ENCODE data around the gene APC2. TPM values are rescaled to one million over a fixed set of nuclear protein-coding genes. Genes with fewer than 3 reads are reported as not detected.

Gene APC2, protein sequence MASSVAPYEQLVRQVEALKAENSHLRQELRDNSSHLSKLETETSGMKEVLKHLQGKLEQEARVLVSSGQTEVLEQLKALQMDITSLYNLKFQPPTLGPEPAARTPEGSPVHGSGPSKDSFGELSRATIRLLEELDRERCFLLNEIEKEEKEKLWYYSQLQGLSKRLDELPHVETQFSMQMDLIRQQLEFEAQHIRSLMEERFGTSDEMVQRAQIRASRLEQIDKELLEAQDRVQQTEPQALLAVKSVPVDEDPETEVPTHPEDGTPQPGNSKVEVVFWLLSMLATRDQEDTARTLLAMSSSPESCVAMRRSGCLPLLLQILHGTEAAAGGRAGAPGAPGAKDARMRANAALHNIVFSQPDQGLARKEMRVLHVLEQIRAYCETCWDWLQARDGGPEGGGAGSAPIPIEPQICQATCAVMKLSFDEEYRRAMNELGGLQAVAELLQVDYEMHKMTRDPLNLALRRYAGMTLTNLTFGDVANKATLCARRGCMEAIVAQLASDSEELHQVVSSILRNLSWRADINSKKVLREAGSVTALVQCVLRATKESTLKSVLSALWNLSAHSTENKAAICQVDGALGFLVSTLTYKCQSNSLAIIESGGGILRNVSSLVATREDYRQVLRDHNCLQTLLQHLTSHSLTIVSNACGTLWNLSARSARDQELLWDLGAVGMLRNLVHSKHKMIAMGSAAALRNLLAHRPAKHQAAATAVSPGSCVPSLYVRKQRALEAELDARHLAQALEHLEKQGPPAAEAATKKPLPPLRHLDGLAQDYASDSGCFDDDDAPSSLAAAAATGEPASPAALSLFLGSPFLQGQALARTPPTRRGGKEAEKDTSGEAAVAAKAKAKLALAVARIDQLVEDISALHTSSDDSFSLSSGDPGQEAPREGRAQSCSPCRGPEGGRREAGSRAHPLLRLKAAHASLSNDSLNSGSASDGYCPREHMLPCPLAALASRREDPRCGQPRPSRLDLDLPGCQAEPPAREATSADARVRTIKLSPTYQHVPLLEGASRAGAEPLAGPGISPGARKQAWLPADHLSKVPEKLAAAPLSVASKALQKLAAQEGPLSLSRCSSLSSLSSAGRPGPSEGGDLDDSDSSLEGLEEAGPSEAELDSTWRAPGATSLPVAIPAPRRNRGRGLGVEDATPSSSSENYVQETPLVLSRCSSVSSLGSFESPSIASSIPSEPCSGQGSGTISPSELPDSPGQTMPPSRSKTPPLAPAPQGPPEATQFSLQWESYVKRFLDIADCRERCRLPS (N-terminal part only)
- total RNA-seq (2014; rRNA removed; shearing (Covaris generic)) (0.23 and 0.57 TPM in 2 replicates), total RNA-seq (2022) (2.4 and 5.5 TPM in 2 replicates), Bru-seq, nascent RNA (percentile 19 among the genes with signal in this experiment), BruChase-seq, experiment 1, labeled RNA remaining after a 6-hour chase (percentile 26 among the genes with signal in this experiment), BruChase-seq, experiment 2, labeled RNA remaining after a 2-hour chase (percentile 28 among the genes with signal in this experiment)
- long read RNA-seq, partial matches to known transcripts: 0 of 5 reads
- long read RNA-seq, other reads (novel, unspliced or antisense): 5 of 5 reads

DNA sequence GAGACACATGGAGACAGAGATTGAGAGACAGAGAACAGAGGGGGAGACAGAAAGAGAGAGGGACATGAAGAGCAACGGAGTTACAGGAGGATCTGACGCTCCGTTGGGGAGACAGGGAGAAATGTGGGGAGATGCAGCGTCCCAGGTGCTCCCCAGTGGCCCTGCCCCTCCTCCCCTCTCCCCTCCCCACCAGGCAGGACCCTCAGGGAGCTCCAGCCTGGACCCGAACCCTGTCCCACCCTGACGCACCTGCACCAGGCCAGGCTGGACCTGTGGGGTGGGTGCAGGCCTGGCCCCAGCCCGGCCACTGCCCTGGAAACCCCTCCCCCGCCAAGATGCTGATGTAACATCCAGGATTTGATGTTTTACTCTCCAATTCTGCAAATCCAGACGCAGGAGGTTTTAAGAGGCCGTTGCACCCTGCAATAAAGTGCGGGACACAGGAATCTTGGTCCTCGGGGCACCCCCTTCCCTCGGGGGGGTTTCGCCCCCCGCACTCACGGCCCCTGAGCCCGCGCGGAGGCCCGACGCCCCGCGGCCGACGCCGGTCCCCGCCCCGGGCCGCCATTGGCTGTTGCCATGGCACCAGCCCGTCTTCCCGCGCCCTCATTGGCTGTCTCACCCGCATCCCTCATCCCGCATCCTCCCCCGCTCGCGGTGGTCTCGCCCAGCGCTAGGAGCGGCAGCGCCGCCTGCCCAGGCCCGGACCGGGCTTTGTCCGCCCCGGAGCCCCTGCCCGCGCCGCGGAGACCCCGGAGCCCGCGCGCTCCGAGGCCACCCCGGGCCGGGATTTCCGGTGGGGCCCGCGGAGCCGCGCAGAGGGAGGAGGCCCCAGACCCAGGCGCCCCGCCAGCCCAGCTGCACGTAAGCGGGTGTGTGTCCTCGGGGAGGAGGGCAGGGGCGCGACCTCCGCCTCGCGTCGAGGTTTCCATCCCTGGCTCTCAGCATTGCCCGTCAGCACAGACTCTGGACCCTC, at the start of gene APC2:
APC2 (plus strand) TSS at position 655 of the 976 bp plus-strand sequence. CDS start 2,881 bp downstream, outside the sequence.
- CTCF ChIA-PET (ENCODE audit: unreplicated experiment): no interaction called here
- POLR2A ChIA-PET: no interaction called here
- H3K36me3 ChIP-seq (ENCODE audit: insufficient read depth, low read length): no peaks in the 10 kb centered on the region
- peaks cover 31% of the 10 kb centered on the region for H3K4me1 ChIP-seq (ENCODE audit: insufficient read depth, low read length, poor library complexity, severe bottlenecking)
- H3K79me2 ChIP-seq (ENCODE audit: insufficient read depth, low read depth, low read length): no peaks in the 10 kb centered on the region
- DNase-seq (ENCODE audit: low spot score): peak; percentile 75
- no peak for TF ChIP-seq EZH2phosphoT487 (IDR thresholded peaks at IDR 0.05; ENCODE audit: borderline replicate concordance, low read depth, low read length)
- no peak for TF ChIP-seq CTCF (conservative IDR thresholded peaks at IDR 0.05; ENCODE audit: low read length)
- no peaks in the 10 kb centered on the region for H3K9me3 ChIP-seq (ENCODE audit: low read length)
- peak within 1 kb of the TSS; percentile 8; the same call in 1 of the 2 replicates for H2AFZ ChIP-seq (ENCODE audit: low read length)
- peak within 1 kb of the TSS; percentile 62 for H3K4me2 ChIP-seq (ENCODE audit: low read length)
- peak within 1 kb of the TSS; percentile 46 for H3K4me3 ChIP-seq (ENCODE audit: low read depth, low read length, poor library complexity, severe bottlenecking)
- no peaks in the 10 kb centered on the region for H3K9me2 ChIP-seq (ENCODE audit: insufficient read depth, low read length)
- BruUV-seq (replicated peaks): no TSS peak
- intact Hi-C loops (cut with micrococcal nuclease; ENCODE audit: unreplicated experiment): no loop called here
- H3K27ac ChIP-seq (ENCODE audit: low read depth, low read length, poor library complexity, severe bottlenecking): no peak within 1 kb of the TSS
- no peaks in the 10 kb centered on the region; the same call in 1 of the 2 replicates for H4K20me1 ChIP-seq (ENCODE audit: insufficient read depth, low read length)

DNA sequence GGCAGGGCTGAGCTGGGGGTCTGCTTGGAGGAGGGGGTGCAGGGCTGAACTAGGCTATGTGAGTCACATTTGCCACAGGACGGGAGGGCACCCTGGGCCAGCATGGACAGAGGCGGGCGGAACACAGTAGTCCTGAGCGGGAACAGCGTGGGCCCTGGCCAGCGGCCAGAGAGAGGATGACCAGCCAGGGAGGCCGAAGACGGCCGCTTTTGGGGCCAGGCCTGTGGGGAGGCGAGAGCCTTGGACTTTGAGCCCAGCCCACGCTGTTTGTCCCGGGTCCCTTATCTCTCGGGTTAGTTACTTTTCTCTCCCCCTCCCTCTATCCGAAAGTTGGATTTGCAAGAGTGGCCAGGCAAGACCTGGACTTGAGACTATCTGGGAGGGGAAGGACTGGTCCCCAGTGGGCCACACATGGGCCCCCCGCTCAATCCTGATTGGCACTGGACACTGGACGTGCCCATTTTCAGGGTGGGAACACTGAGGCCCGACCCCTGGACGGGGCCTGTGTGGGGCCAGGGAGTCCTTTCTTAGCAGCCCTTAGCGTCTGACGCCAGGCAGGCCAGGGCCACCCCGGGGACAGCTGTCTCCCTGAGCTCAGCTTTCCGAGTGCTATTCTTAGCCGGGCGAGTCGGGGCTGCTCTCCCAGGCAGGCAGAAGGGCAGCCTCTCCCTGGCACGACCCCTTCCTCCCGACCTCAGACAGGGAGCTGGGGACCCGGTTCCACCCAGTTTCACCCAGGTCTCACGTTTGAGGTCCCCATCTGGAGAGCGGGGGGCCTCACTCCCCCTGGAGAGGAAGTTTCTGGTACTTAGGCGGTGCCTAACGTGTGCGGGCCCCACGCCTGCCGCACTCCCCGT, 49.4 kb upstream of the APC2 start:
- Histone ChIP-seq H3K4me2 (ENCODE audit: low read length) (peak overlapping the region; percentile 78), H3K79me2 (ENCODE audit: insufficient read depth, low read depth, low read length) (no peaks in the 10 kb centered on the region), H3K36me3 (ENCODE audit: insufficient read depth, low read length) (peaks cover 19% of the 10 kb centered on the region; the same call in 1 of the 2 replicates), H3K9me2 (ENCODE audit: insufficient read depth, low read length) (no peaks in the 10 kb centered on the region), H3K27ac (ENCODE audit: low read depth, low read length, poor library complexity, severe bottlenecking) (no peak overlapping the region), H2AFZ (ENCODE audit: low read length) (no peak overlapping the region), H4K20me1 (ENCODE audit: insufficient read depth, low read length) (no peaks in the 10 kb centered on the region), H3K9me3 (ENCODE audit: low read length) (no peaks in the 10 kb centered on the region), H3K4me1 (ENCODE audit: insufficient read depth, low read length, poor library complexity, severe bottlenecking) (peaks cover 9% of the 10 kb centered on the region), H3K4me3 (ENCODE audit: low read depth, low read length, poor library complexity, severe bottlenecking) (peak overlapping the region; percentile 71)
- no peak for DNase-seq (ENCODE audit: low spot score)
- BruUV-seq (replicated peaks): no TSS peak
- POLR2A ChIA-PET: interaction anchor here (0.5 kb wide), 1 partner anchor 1077 kb away, joined by 15 read pairs; no protein-coding TSS in a partner anchor
- CTCF ChIA-PET (ENCODE audit: unreplicated experiment): no interaction called here
- no peak for TF ChIP-seq CTCF (conservative IDR thresholded peaks at IDR 0.05; ENCODE audit: low read length)
- TF ChIP-seq EZH2phosphoT487 (IDR thresholded peaks at IDR 0.05; ENCODE audit: borderline replicate concordance, low read depth, low read length): no peak
- intact Hi-C loops (cut with micrococcal nuclease; ENCODE audit: unreplicated experiment): no loop called here
